Glutamatergic neuron (in vitro differentiated cells): ENCODE results near the gene C4orf54. TPM values are rescaled to one million over a fixed set of nuclear protein-coding genes. Genes with fewer than 3 reads are reported as not detected.

Experiments used
- DNase-seq: peaks from one replicate; pipeline ENCODE4 v3.0.0; 2022
- H3K27ac Mint-ChIP-seq: one replicate; pipeline ENCODE4 v1.8.0; 2020; ENCODE audit warnings: mild to moderate bottlenecking, mixed read lengths, inconsistent platforms; ENCODE audit not compliant: unreplicated experiment
- H3K27me3 Mint-ChIP-seq: one replicate; pipeline ENCODE4 v1.8.0; 2020; ENCODE audit warnings: mild to moderate bottlenecking, moderate library complexity, mixed read lengths, inconsistent platforms; ENCODE audit not compliant: unreplicated experiment
- H3K36me3 Mint-ChIP-seq: one replicate; pipeline ENCODE4 v1.8.0; 2020; ENCODE audit warnings: mild to moderate bottlenecking, mixed read lengths, inconsistent platforms; ENCODE audit not compliant: unreplicated experiment
- H3K4me1 Mint-ChIP-seq: one replicate; pipeline ENCODE4 v1.8.0; 2020; ENCODE audit warnings: mild to moderate bottlenecking, low read depth, mixed read lengths, inconsistent platforms; ENCODE audit not compliant: unreplicated experiment
- H3K4me3 Mint-ChIP-seq: one replicate; pipeline ENCODE4 v1.8.0; 2020; ENCODE audit warnings: mild to moderate bottlenecking, mixed read lengths, inconsistent platforms; ENCODE audit not compliant: unreplicated experiment
- H3K9me3 Mint-ChIP-seq: one replicate; pipeline ENCODE4 v1.8.0; 2020; ENCODE audit warnings: mild to moderate bottlenecking, moderate library complexity, mixed read lengths, inconsistent platforms; ENCODE audit not compliant: unreplicated experiment
- CTCF ChIP-seq: fragments of 200-600 bp; sonication (generic); IDR thresholded peaks from one replicate; pipeline ENCODE4 v1.5.0; 2021; ENCODE audit not compliant: partially characterized antibody, unreplicated experiment
- total RNA-seq: library from RNA; stranded (reverse); fragmentation: NEBNext Ultra II Directional; extraction: Animal tissue kit (Norgen Biotek cat#: 25700); gene quantifications from one replicate; pipeline ENCODE4 v1.2.1, GENCODE V29; 2021; ENCODE audit not compliant: unreplicated experiment

The C4orf54 gene
- total RNA-seq, 1 donor from 2014 or later, result not detected

DNA sequence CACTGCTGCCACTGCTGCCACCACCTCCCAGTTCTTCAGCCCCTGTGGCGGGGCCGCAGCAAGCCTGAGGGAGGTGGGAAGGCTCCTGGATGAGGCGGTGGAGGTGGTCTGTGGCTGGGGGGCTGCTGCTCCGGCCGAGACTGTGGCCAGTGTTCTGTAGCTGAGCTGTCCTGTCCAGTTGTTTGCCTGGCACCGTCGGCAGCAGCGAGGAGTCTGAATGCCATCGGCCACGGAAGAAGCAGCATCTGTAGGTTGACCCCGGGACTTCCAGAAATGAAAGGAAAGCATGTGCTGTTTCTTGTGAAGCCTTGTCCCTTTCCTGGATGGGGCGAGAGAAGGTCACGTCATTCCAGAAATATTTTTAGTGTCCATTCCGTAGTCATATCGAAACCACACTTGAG, 3.3 kb downstream of the C4orf54 start:
- no peak for DNase-seq
- Mint-ChIP-seq H3K36me3 (peaks cover 4% of the 10 kb centered on the region), H3K4me1 (no peaks in the 10 kb centered on the region), H3K9me3 (peaks cover 3% of the 10 kb centered on the region), H3K4me3 (no peak overlapping the region), H3K27me3 (peaks cover 6% of the 10 kb centered on the region), H3K27ac (no peak overlapping the region)
- no peak for TF ChIP-seq CTCF

GRCh38 chr4:99653916-99654315, 3.7 kb downstream of the C4orf54 start:
- peaks cover 6% of the 10 kb centered on the region for H3K27me3 Mint-ChIP-seq
- peaks cover 3% of the 10 kb centered on the region for H3K9me3 Mint-ChIP-seq
- H3K27ac Mint-ChIP-seq, result peak overlapping the region; percentile 17

DNA sequence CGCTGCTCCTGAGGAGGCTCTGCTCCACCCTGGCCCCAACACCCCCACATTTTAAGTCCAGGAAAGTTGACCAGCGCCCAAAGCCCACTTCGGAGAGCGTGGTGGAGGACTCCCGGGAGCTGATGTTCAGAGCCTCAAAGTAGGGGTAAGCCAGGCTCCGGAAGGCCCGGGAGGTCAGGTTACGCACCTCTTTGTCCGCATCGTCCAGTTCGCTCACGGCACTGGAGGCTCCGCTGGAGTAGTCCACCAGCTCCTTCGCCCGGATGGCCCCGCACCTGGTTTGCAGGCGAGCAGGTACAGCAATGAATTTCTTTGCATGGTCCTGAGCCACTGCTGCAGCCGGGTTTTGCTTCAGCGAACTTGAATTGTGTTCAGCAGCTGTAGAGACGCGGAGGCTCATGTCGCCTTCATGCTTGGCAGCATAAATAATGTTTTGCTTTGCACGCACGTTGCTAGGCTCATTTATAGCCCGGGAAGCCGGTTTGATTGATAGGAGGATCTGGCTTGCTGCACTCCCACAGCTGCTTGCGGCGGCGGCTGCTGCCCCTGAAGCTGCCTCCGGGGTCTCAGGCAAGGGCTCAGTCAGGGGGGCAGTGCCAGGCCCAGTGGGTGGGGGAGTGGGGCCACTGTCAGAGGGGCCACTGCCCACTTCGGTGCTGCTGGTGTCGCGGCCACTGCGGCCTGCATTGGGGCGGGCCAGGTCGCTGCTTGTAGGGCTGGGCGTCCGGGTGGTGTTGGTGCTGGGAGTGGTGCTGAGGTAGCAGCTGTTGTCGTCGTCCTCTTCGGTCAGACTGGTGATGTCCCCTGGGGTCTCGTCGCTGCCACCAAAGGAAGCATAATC, 4.8 kb downstream of the C4orf54 start:
- H3K9me3 Mint-ChIP-seq, result peaks cover 4% of the 10 kb centered on the region
- H3K27ac Mint-ChIP-seq, result no peak overlapping the region

More at GRCh38 chr4:99653916-99654315, 3.7 kb downstream of the C4orf54 start:
- H3K4me3 Mint-ChIP-seq, result no peak overlapping the region
- no peak for TF ChIP-seq CTCF
- H3K36me3 Mint-ChIP-seq, result peaks cover 4% of the 10 kb centered on the region
- DNase-seq, result no peak
- H3K4me1 Mint-ChIP-seq, result peaks cover 2% of the 10 kb centered on the region

GRCh38 chr4:99651811-99652485, 5.7 kb downstream of the C4orf54 start:
- no peak for TF ChIP-seq CTCF
- DNase-seq, result no peak
- peaks cover 7% of the 10 kb centered on the region for H3K9me3 Mint-ChIP-seq
- peaks cover 9% of the 10 kb centered on the region for H3K27me3 Mint-ChIP-seq
- H3K4me1 Mint-ChIP-seq, result peaks cover 15% of the 10 kb centered on the region
- no peak overlapping the region for H3K27ac Mint-ChIP-seq
- H3K4me3 Mint-ChIP-seq, result no peak overlapping the region
- H3K36me3 Mint-ChIP-seq, result peaks cover 4% of the 10 kb centered on the region

More for the DNA sequence above, 4.8 kb downstream of the C4orf54 start:
- H3K27me3 Mint-ChIP-seq, result peaks cover 6% of the 10 kb centered on the region
- no peak overlapping the region for H3K4me3 Mint-ChIP-seq
- peaks cover 10% of the 10 kb centered on the region for H3K4me1 Mint-ChIP-seq
- no peak for DNase-seq
- peaks cover 4% of the 10 kb centered on the region for H3K36me3 Mint-ChIP-seq
- no peak for TF ChIP-seq CTCF
